ENCODE results near the gene KDM7A.
A peak's percentile ranks its signal among the peaks of the same experiment; 100 is the strongest.

The KDM7A gene

DNA sequence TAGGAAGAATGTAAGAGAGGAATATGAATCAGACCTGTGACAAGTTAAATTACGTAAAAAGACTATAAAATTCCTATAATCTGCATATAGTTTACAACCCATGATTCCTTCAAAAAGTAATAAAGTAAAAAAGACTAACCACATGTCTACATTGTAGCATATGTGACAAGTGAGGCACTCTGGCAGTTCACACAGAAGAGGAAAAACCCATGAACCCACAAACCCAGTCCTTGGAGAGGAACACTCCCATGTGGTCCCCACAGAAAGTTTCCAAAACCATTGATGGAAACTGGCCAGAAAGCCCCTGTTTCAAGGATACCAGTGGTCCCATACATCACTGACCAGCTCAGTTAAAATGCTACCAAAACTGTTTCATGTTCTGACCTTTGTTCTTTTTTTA is 15.7 kb downstream of the KDM7A start:
- Histone ChIP-seq H3K4me1 (ENCODE audit: control insufficient read depth in 1 of 2, insufficient read depth in 2 of 2, low read length in 2 of 2) (peaks cover 4% of the 10 kb centered on the region in 2 experiments), H4K91ac (ENCODE audit: low read depth, low read length) (no peak overlapping the region), H2BK12ac (ENCODE audit: low read length) (no peak overlapping the region), H2AK5ac (ENCODE audit: low read length) (no peak overlapping the region), H3K27me3 (ENCODE audit: insufficient read depth, low read length) (no peaks in the 10 kb centered on the region), H4K8ac (ENCODE audit: low read depth, low read length) (no peak overlapping the region), H3K4ac (ENCODE audit: low read depth, low read length) (no peak overlapping the region), H3K14ac (ENCODE audit: low read length) (no peak overlapping the region), H3K23ac (ENCODE audit: low read length) (no peak overlapping the region), H3K36me3 (ENCODE audit: control insufficient read depth in 1 of 2, insufficient read depth in 2 of 2, low read length in 2 of 2) (no peaks in the 10 kb centered on the region), H2BK5ac (ENCODE audit: low read depth, low read length, poor library complexity) (no peak overlapping the region), H4K12ac (ENCODE audit: low read depth, low read length) (no peak overlapping the region), H3K4me3 (ENCODE audit: low read depth, low read length) (no peak overlapping the region), H3K79me2 (ENCODE audit: control insufficient read depth, insufficient read depth, low read length, poor library complexity) (peaks cover 5% of the 10 kb centered on the region), H2AFZ (ENCODE audit: insufficient read depth, low read length, poor library complexity) (no peak overlapping the region), H3K79me1 (ENCODE audit: low read length) (peaks cover 4% of the 10 kb centered on the region), H3K9me3 (ENCODE audit: insufficient read depth, low read depth, low read length) (no peaks in the 10 kb centered on the region), H3K9ac (ENCODE audit: low read length) (no peak overlapping the region), H2BK120ac (ENCODE audit: insufficient read depth, low read length, poor library complexity) (no peak overlapping the region), H3K27ac (ENCODE audit: low read depth, low read length) (no peak overlapping the region), H3K4me2 (ENCODE audit: low read length) (no peak overlapping the region), H3K18ac (ENCODE audit: low read length) (no peak overlapping the region)
- WGBS (ENCODE audit: extremely low coverage, insufficient coverage, insufficient read length): no CpG with 5 or more reads among the region's 1 CpG
- DNase-seq: no peak

DNA sequence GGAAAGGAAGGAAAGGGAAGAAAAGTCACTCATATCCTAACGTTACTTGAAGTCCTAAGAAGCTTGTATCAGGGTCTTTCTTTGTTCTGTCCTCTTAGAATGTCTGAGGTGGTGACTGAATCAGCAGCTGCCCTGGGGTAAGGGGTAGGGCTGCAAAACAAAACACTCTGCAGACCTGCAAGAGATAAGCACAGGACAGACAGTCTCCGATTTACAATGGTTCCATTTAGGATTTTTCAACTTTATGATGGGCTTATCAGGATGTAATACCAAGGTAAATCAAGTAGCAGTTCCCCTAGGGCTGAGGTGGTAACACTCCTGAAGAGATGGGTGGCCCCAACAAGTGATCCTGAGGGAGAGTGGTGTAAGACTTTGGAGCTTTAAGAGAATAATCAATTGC is 16.5 kb downstream of the KDM7A start:
- H4K12ac ChIP-seq (ENCODE audit: low read depth, low read length): no peak overlapping the region
- H3K23ac ChIP-seq (ENCODE audit: low read length): no peak overlapping the region
- no peak overlapping the region for H2BK12ac ChIP-seq (ENCODE audit: low read length)
- no peak overlapping the region for H2AK5ac ChIP-seq (ENCODE audit: low read length)
- H3K14ac ChIP-seq (ENCODE audit: low read length): no peak overlapping the region
- H3K4ac ChIP-seq (ENCODE audit: low read depth, low read length): no peak overlapping the region
- H3K18ac ChIP-seq (ENCODE audit: low read length): no peak overlapping the region
- H3K9me3 ChIP-seq (ENCODE audit: insufficient read depth, low read depth, low read length): no peaks in the 10 kb centered on the region
- DNase-seq: no peak
- H3K79me1 ChIP-seq (ENCODE audit: low read length): peaks cover 4% of the 10 kb centered on the region
- H3K4me1 ChIP-seq (ENCODE audit: control insufficient read depth in 1 of 2, insufficient read depth in 2 of 2, low read length in 2 of 2): peaks cover 4% of the 10 kb centered on the region in 2 experiments
- no peak overlapping the region for H3K4me2 ChIP-seq (ENCODE audit: low read length)
- peaks cover 5% of the 10 kb centered on the region for H3K79me2 ChIP-seq (ENCODE audit: control insufficient read depth, insufficient read depth, low read length, poor library complexity)
- no peak overlapping the region for H4K8ac ChIP-seq (ENCODE audit: low read depth, low read length)
- H2AFZ ChIP-seq (ENCODE audit: insufficient read depth, low read length, poor library complexity): no peak overlapping the region
- H2BK120ac ChIP-seq (ENCODE audit: insufficient read depth, low read length, poor library complexity): no peak overlapping the region
- no peak overlapping the region for H3K9ac ChIP-seq (ENCODE audit: low read length)
- peak overlapping the region; percentile 1 for H3K27ac ChIP-seq (ENCODE audit: low read depth, low read length)
- no peak overlapping the region for H3K4me3 ChIP-seq (ENCODE audit: low read depth, low read length)
- H3K27me3 ChIP-seq (ENCODE audit: insufficient read depth, low read length): no peaks in the 10 kb centered on the region
- H4K91ac ChIP-seq (ENCODE audit: low read depth, low read length): no peak overlapping the region
- H2BK5ac ChIP-seq (ENCODE audit: low read depth, low read length, poor library complexity): no peak overlapping the region
- no peaks in the 10 kb centered on the region for H3K36me3 ChIP-seq (ENCODE audit: control insufficient read depth in 1 of 2, insufficient read depth in 2 of 2, low read length in 2 of 2)
- WGBS (ENCODE audit: extremely low coverage, insufficient coverage, insufficient read length): no CpG with 5 or more reads among the region's 2 CpGs

DNA sequence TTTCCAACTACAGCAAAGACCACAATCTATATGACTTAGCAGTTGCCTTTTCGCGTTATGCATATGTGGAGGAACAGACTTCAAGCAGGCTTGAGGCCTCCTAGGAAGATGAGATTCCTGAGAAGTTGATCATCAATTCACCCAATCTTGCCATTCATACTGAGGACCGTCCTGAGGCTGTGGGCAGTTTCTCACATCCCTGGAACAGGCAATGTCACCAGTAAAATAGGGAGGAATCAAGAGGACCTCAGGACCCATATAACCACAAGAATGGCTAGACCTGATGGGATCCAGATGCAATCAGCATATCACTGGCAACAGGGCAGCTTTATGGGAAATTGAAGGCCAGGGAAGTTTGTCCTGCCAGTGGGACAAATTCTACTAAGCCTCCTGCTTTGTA is 17.3 kb downstream of the KDM7A start:
- Histone ChIP-seq H3K27ac (ENCODE audit: low read depth, low read length) (no peak overlapping the region), H3K36me3 (ENCODE audit: control insufficient read depth in 1 of 2, insufficient read depth in 2 of 2, low read length in 2 of 2) (no peaks in the 10 kb centered on the region), H3K79me1 (ENCODE audit: low read length) (peaks cover 4% of the 10 kb centered on the region), H4K91ac (ENCODE audit: low read depth, low read length) (no peak overlapping the region), H2AFZ (ENCODE audit: insufficient read depth, low read length, poor library complexity) (no peak overlapping the region), H3K4me2 (ENCODE audit: low read length) (no peak overlapping the region), H3K4me1 (ENCODE audit: control insufficient read depth in 1 of 2, insufficient read depth in 2 of 2, low read length in 2 of 2) (peaks cover 4% of the 10 kb centered on the region in 2 experiments), H2BK12ac (ENCODE audit: low read length) (no peak overlapping the region), H3K9ac (ENCODE audit: low read length) (no peak overlapping the region), H2BK5ac (ENCODE audit: low read depth, low read length, poor library complexity) (peak overlapping the region; percentile 31), H3K23ac (ENCODE audit: low read length) (no peak overlapping the region), H3K4ac (ENCODE audit: low read depth, low read length) (no peak overlapping the region), H4K8ac (ENCODE audit: low read depth, low read length) (no peak overlapping the region), H3K4me3 (ENCODE audit: low read depth, low read length) (no peak overlapping the region), H3K27me3 (ENCODE audit: insufficient read depth, low read length) (no peaks in the 10 kb centered on the region), H3K18ac (ENCODE audit: low read length) (no peak overlapping the region), H3K79me2 (ENCODE audit: control insufficient read depth, insufficient read depth, low read length, poor library complexity) (peaks cover 5% of the 10 kb centered on the region), H3K14ac (ENCODE audit: low read length) (no peak overlapping the region), H2BK120ac (ENCODE audit: insufficient read depth, low read length, poor library complexity) (no peak overlapping the region), H4K12ac (ENCODE audit: low read depth, low read length) (no peak overlapping the region), H2AK5ac (ENCODE audit: low read length) (peak overlapping the region; percentile 79), H3K9me3 (ENCODE audit: insufficient read depth, low read depth, low read length) (no peaks in the 10 kb centered on the region)
- WGBS (ENCODE audit: extremely low coverage, insufficient coverage, insufficient read length): no CpG with 5 or more reads among the region's 3 CpGs
- peak; percentile 41 to 44 for DNase-seq

DNA sequence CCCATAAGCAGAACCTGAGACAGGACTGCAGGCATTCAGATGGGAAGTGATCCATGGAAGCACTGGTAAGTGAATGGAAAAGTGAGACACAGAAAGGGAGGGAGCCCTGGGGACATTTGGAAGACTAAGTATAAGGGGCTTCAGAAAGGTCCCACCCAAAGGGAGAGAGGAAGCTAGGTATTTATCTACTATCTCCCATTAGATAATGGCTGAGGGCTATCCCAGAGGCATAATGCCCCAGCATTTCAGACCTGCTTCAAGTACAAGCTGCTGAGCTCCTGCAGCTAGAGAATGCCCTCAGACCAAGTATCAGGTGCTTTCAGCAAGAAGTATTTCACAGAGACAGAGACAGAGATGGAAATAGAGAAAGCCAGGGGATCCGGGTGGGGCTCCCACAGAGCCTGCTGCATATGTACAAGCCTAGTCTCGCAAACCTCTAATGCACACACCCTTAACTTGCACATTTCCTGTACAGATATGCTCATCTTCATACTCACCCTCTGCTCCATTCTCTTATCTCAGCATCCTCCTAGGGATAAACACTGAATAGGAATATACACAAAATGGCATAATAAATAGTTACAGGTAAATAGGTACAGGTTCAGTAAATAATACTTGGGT is 20.2 kb downstream of the KDM7A start:
- Histone ChIP-seq H2BK5ac (ENCODE audit: low read depth, low read length, poor library complexity) (no peak overlapping the region), H4K91ac (ENCODE audit: low read depth, low read length) (no peak overlapping the region), H3K18ac (ENCODE audit: low read length) (no peak overlapping the region), H3K36me3 (ENCODE audit: control insufficient read depth in 1 of 2, insufficient read depth in 2 of 2, low read length in 2 of 2) (no peaks in the 10 kb centered on the region), H2AK5ac (ENCODE audit: low read length) (no peak overlapping the region), H4K8ac (ENCODE audit: low read depth, low read length) (no peak overlapping the region), H2BK120ac (ENCODE audit: insufficient read depth, low read length, poor library complexity) (no peak overlapping the region), H3K9me3 (ENCODE audit: insufficient read depth, low read depth, low read length) (no peaks in the 10 kb centered on the region), H3K14ac (ENCODE audit: low read length) (no peak overlapping the region), H3K4me1 (ENCODE audit: control insufficient read depth in 1 of 2, insufficient read depth in 2 of 2, low read length in 2 of 2) (peaks cover 4% of the 10 kb centered on the region in 2 experiments), H3K23ac (ENCODE audit: low read length) (no peak overlapping the region), H3K27ac (ENCODE audit: low read depth, low read length) (no peak overlapping the region), H2BK12ac (ENCODE audit: low read length) (no peak overlapping the region), H3K79me2 (ENCODE audit: control insufficient read depth, insufficient read depth, low read length, poor library complexity) (peaks cover 5% of the 10 kb centered on the region), H3K4me3 (ENCODE audit: low read depth, low read length) (no peak overlapping the region), H3K4ac (ENCODE audit: low read depth, low read length) (no peak overlapping the region), H3K9ac (ENCODE audit: low read length) (no peak overlapping the region), H4K12ac (ENCODE audit: low read depth, low read length) (no peak overlapping the region), H3K79me1 (ENCODE audit: low read length) (peaks cover 4% of the 10 kb centered on the region), H2AFZ (ENCODE audit: insufficient read depth, low read length, poor library complexity) (no peak overlapping the region), H3K4me2 (ENCODE audit: low read length) (no peak overlapping the region), H3K27me3 (ENCODE audit: insufficient read depth, low read length) (no peaks in the 10 kb centered on the region)
- no peak for DNase-seq
- WGBS (ENCODE audit: extremely low coverage, insufficient coverage, insufficient read length): no CpG with 5 or more reads among the region's 2 CpGs

Data from trophoblast cell (in vitro differentiated cells and primary cell).